Endometrium (tissue), 2 donors: ENCODE measurements around the gene TUBB4B.
"Not testable (repeated sequence)": the region's sequence is repeated elsewhere in the genome, so short reads cannot be mapped to it uniquely, and the experiment has no call there.

Experiments used
- FAIRE-seq: peaks from 2 replicates; lab custom pipeline; 2012; peaks lifted over from hg19 to GRCh38; lab: Jason Lieb, UNC
- donor health status: control.
- donor health status: control.

TUBB4B gene

GRCh38 chr9:137237759-137238726 lies 3.0 kb upstream of the TUBB4B start:
- FAIRE-seq = no peak

- FAIRE-seq = peak; percentile 88
These were observed 1.4 kb upstream of the TUBB4B start for GRCh38 chr9:137239541-137240200.

DNA sequence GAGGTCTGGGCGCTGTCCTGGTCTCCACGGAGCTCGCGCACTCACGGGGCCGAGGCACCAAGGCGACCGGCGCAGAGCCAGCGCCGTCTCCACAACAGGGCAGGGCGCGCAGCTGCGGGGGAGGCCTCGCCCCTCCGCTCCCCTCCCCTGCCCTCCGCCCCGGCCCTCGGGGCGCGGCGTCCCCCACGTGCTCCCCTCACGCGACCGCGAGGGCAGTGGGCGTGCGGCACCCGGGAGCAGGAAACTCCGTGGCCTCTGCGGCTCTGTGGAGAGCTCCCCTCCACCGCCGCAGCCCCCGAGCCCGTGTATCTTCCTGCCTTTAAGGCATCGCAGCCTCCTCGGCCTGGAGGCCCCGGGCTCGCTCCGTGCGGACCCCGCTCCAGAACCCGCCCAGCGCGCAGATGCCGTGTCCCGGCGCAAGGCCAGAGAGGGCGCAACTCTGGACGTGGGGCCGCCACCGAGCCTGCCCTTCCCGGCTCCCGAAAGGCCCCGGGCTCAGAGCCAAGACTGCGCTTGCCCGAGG lies 708 bp upstream of the TUBB4B start:
- no peak for FAIRE-seq

GRCh38 chr9:137241490-137242268 lies 592 bp downstream of the TUBB4B start:
- no peak for FAIRE-seq

DNA sequence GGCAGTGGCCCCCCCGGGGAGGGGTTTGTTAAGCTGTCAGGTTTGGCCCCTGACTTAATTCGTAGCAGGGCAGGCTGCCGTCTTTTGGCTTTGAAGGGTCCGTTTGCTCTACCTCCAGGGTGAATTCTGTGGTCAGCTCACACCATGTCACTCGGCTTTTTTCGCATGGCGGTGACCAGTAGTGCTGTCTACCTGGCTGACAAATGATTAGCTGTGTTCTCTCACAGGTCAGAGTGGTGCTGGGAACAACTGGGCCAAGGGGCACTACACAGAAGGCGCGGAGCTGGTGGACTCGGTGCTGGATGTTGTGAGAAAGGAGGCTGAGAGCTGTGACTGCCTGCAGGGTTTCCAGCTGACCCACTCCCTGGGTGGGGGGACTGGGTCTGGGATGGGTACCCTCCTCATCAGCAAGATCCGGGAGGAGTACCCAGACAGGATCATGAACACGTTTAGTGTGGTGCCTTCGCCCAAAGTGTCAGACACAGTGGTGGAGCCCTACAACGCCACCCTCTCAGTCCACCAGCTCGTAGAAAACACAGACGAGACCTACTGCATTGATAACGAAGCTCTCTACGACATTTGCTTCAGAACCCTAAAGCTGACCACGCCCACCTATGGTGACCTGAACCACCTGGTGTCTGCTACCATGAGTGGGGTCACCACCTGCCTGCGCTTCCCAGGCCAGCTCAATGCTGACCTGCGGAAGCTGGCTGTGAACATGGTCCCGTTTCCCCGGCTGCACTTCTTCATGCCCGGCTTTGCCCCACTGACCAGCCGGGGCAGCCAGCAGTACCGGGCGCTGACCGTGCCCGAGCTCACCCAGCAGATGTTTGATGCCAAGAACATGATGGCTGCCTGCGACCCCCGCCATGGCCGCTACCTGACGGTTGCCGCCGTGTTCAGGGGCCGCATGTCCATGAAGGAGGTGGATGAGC lies 1.4 kb downstream of the TUBB4B start:
- FAIRE-seq = no peak

- FAIRE-seq = not testable (repeated sequence)
These were observed 2.2 kb downstream of the TUBB4B start for GRCh38 chr9:137243266-137243625.

DNA sequence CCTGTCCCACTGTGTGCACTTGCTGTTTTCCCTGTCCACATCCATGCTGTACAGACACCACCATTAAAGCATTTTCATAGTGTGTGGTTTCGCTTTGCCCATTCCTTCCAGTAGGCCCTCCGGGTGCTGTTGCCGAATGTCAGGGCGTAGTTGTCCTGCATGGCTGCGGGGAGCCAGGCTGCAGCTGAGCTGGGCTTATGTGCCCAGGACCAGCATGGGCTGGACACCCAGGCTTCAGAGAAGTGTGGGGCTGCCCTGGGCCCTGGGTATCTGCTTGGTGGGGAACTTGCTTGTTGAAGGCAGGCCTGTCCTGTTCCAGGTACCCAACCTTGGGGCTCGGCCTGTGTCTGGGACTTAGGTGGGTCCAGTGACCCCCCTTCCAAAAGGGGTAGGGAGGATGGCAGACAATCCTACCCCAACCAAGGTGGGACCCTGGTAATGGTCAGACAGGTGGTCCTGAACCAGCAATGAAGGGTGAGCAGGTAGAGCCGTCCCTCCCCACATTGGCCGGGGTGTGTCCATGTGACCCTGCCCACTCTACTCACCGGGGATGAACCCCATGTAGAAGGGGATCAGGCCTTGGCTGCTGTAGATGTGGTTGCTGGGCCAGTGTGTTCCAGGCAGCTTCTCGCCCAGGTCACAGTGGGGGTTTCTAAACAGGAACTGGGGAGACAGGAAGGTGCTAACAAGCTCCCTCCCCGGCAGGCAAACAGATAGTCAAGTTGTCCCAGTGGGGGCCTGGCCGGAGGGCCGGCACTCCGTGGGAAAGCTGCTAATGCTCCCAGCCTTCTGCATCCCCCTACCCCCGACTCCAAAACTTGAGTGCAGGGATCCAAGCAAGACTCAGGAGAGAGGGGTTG lies 2.8 kb downstream of the TUBB4B start:
- no peak for FAIRE-seq

DNA sequence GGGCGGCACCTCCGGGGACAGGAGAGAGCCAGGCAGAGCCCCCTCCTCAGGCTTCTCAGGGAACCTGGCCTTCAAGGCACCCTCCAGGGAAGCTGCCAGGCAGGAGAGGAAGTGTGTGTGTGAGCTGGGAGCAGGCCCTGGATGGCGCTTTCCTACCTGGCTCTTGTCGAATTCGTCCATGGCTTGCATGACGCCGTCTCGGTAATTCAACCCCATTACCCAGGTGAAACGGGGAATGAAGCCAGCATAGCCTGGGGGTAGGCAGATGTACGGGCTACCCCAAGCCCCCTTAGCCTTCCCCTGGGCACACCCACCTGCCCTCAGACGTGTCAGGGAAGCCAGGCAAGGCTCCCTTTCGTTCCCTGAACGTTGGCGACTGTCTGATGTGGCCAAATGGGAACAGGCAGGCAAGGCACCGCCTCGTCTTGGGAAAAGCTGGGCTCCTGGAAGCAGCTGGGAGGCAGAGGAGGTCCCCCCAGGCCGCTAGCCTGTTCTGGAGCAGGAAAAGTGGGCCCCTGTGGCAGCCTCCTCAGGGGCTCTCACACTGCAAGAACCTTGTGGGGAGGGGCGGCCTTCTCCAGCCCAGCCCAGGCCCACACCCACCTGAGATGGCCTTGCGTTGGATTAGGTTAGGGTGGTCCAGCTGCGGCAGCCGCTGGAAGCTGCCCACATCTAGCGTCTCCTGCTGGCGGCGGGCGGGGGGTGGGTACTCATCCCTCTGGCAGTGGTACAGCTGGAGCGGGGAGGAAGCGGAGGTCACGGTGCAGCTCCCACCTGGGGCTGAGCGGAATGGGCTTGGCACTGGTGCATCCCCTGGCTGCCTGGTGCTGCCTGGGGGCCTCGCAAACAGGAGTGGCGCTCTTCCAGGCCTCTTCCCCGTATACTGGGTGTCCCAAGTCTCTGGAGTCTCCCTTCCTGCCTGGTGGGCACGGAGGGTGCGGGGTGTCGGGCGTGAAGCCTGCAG lies 3.7 kb downstream of the TUBB4B start:
- FAIRE-seq = no peak

DNA sequence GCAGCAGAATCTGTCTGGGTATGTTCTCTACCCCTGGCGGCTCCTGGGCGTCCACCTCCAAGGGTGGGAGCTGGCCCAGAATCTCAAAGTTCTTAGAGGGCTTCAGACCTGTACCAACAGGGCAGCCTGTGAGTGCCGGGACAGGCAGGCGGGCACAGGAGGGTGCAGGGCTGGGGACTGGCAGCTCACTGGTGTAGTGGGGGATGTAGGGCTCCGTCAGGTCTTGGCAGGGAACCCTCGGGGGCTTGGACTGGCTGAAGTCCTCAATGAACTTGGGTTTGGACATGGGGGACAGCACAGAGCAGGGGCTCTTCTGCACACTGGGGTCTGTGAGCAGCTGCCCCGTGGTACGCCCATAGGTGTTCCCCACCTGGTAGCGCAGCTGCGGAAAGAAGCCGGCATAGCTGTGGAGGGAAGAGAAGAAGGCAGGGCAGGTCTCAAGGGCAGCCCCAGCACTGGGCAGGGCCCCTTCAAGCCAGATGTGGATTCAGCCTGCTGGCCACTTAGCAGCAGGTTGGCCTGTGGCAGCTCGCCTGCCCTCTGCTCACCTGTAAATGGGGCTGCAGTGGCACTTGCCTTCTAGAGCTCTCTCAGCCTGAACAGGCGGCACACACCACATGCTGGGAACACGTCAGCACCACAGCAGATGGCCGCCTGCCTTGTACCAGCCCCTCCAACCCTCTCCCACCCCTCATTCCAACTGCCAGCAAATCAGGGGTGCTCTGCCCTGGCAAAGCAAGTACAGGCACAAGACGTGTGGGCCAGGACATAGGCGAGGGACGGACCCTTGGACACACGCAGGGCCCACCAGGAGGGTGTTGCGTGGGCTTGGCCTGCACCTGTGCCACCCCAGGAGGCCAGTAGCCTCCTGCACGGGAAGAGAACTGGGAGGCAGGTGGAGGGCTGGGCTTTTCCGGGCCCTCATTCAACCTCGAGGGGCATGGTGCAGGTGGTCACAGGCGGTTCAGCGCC lies 4.6 kb downstream of the TUBB4B start:
- FAIRE-seq = no peak

- FAIRE-seq = no peak
These were observed 6.2 kb downstream of the TUBB4B start for GRCh38 chr9:137247135-137247915.

GRCh38 chr9:137247916-137248175 lies 6.8 kb downstream of the TUBB4B start:
- FAIRE-seq = no peak

DNA sequence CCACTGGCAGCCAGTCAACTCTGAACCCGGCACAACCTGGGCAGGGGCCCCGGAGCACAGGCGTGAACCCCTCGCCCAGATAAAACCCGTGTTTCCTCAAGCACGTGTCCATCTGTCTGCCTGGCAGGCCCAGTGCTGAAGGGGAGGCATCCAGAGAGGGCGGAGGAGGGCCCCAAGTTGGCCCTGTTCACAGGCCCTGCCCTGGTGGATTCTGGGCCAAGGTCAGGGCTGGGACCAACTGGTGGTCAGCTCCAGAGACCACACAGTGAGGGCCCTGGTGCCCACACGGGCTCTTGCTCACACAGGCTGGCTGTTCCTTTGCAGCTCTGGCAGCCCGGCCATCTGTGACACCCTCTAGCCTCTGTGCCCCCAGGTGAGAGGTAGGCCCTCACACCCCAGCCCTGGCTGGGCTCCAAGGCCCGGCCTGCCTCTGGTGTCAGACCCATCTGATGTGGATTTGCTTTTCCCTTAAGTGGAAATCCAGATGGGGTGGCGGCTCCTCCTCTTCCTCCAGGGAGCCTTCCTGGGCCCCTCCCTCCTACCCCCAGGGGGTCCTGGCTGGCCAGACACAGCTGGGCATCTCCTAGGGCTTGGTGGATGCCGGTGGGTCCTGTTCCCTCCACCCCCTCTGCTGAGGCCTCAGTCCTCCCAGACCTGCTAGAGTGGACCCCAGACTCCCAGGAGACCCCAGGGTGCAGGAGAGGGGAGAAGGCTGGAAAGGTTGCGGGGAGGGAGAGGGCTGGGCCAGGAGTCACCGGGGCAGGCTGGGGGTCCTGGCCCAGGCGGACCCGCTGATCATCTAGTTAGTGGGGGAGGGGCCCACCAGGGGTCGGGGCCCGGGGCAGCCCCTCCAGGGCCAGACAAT lies 9.5 kb downstream of the TUBB4B start:
- no peak for FAIRE-seq

- no peak for FAIRE-seq
These were observed 10.0 kb downstream of the TUBB4B start, which contains the start of gene STPG3 for GRCh38 chr9:137251194-137251461. STPG3 (plus strand) TSS chr9:137251286; CDS start chr9:137251287, 1 bp downstream.

- no peak for FAIRE-seq
These were observed 10.6 kb downstream of the TUBB4B start for GRCh38 chr9:137251490-137252268.
